Measurements from ENCODE around the gene STIMATE. TPM values are rescaled to one million over a fixed set of nuclear protein-coding genes. Genes with fewer than 3 reads are reported as not detected.

STIMATE gene
- total RNA-seq, 1 experiment from 2014 or later: 4.2 TPM

DNA sequence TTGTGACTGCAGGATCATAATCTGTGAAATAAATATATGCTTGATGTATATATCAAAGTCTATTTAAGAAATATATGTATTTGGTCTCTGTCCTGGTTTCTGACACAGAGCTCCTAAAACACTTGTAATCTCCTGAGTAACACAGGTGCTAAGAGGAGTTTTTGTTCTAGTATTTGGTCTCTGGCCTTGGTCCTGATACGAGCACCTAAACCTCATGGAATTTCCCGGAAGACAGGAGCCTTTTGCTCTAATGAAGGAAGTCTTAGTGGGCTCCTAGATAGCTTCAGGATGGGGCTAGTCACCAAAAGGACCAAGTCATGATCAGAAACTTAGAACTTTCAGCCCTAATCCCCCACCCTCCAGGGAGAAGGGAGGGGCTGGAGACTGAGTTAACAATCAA, 43.3 kb downstream of the STIMATE start:
- no peaks in the 10 kb centered on the region for H3K36me3 ChIP-seq
- no peaks in the 10 kb centered on the region for H3K9me3 ChIP-seq
- no peaks in the 10 kb centered on the region for H3K27me3 ChIP-seq
- no peak for DNase-seq
- H3K4me3 ChIP-seq: no peak overlapping the region

GRCh38 chr3:52852419-52852818, 44.9 kb downstream of the STIMATE start:
- Histone ChIP-seq H3K4me3 (no peak overlapping the region), H3K9me3 (no peaks in the 10 kb centered on the region), H3K36me3 (no peaks in the 10 kb centered on the region), H3K27me3 (no peaks in the 10 kb centered on the region)
- no peak for DNase-seq

GRCh38 chr3:52851348-52851747, 46.0 kb downstream of the STIMATE start:
- DNase-seq: peak; percentile 14
- no peaks in the 10 kb centered on the region for H3K36me3 ChIP-seq
- H3K9me3 ChIP-seq: no peaks in the 10 kb centered on the region
- no peak overlapping the region for H3K4me3 ChIP-seq
- no peaks in the 10 kb centered on the region for H3K27me3 ChIP-seq

- H3K9me3 ChIP-seq: no peaks in the 10 kb centered on the region
- no peaks in the 10 kb centered on the region for H3K27me3 ChIP-seq
- H3K4me3 ChIP-seq: no peak overlapping the region
- no peaks in the 10 kb centered on the region for H3K36me3 ChIP-seq
- DNase-seq: no peak
Observed at GRCh38 chr3:52849656-52850055, 47.7 kb downstream of the STIMATE start.

GRCh38 chr3:52848617-52849016, 48.7 kb downstream of the STIMATE start:
- peak; percentile 51 for DNase-seq
- Histone ChIP-seq H3K36me3 (no peaks in the 10 kb centered on the region), H3K9me3 (no peaks in the 10 kb centered on the region), H3K4me3 (no peak overlapping the region), H3K27me3 (no peaks in the 10 kb centered on the region)

GRCh38 chr3:52847726-52848125, 49.6 kb downstream of the STIMATE start:
- no peak for DNase-seq
- Histone ChIP-seq H3K27me3 (no peaks in the 10 kb centered on the region), H3K9me3 (no peaks in the 10 kb centered on the region), H3K4me3 (no peak overlapping the region), H3K36me3 (no peaks in the 10 kb centered on the region)

- Histone ChIP-seq H3K36me3 (no peaks in the 10 kb centered on the region), H3K4me3 (no peak overlapping the region), H3K9me3 (no peaks in the 10 kb centered on the region), H3K27me3 (no peaks in the 10 kb centered on the region)
- DNase-seq: no peak
Observed at GRCh38 chr3:52847241-52847640, 50.1 kb downstream of the STIMATE start.

GRCh38 chr3:52846432-52846965, 50.8 kb downstream of the STIMATE start:
- no peak for DNase-seq
- Histone ChIP-seq H3K9me3 (no peaks in the 10 kb centered on the region), H3K4me3 (no peak overlapping the region), H3K27me3 (no peaks in the 10 kb centered on the region), H3K36me3 (no peaks in the 10 kb centered on the region)

- no peaks in the 10 kb centered on the region for H3K9me3 ChIP-seq
- no peaks in the 10 kb centered on the region for H3K36me3 ChIP-seq
- H3K4me3 ChIP-seq: no peak overlapping the region
- no peak for DNase-seq
- H3K27me3 ChIP-seq: no peaks in the 10 kb centered on the region
Observed at GRCh38 chr3:52845691-52846431, 51.5 kb downstream of the STIMATE start.

- H3K36me3 ChIP-seq: no peaks in the 10 kb centered on the region
- no peak overlapping the region for H3K4me3 ChIP-seq
- no peaks in the 10 kb centered on the region for H3K27me3 ChIP-seq
- H3K9me3 ChIP-seq: no peaks in the 10 kb centered on the region
- no peak for DNase-seq
Observed at GRCh38 chr3:52845157-52845556, 52.2 kb downstream of the STIMATE start.

DNA sequence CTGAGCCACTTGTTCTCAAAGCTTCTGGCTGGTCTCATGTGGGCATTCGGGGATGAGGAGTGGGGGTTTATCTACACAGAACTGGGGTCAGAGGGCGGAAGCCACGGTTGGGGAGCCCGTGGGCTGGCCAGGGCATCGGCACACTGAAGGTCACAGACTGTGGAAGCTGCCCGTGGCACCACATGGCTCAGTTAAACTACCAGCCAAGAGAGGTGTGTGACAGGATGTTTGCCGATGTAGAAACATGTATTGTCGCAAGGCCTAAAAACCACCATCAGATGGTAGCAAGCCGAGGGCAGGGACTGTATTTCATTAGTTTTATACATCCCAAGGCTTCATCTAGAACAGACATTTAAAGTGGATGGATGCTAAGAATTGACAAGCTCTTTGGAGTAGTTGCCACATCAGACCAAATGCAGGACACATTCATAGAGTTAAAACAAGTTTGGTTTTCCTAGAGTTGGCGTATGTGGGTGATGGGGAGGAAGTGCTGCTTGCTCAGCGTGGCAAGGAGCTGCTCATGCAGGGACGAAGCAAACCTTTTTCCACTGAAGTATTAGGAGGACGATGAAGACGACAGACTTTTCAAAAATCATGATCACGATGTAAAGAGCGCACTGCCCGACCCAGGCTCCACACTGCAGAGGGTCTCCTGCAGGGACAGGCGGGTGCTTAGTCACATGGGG, 52.9 kb downstream of the STIMATE start:
- Histone ChIP-seq H3K36me3 (no peaks in the 10 kb centered on the region), H3K4me3 (no peak overlapping the region), H3K27me3 (no peaks in the 10 kb centered on the region), H3K9me3 (no peaks in the 10 kb centered on the region)
- DNase-seq: no peak

DNA sequence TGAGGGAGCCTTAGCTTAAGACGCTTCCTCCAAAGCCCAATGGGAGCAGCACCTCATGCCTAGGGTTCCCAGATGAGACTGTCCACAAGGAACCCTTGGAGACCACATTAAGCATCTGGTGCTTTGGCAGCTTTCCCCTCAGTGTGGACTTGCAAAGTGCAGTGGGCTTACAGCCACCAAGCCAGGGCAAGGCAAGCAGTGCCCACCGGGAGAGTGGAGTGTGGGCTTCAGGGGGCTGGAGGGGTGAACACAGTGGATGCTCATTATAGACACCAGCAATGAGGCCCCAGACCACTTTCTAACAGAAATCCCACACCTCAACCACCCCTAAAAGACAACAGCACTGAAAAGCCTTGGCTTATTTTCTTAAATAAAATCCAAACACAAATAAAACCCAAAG, 53.5 kb downstream of the STIMATE start:
- DNase-seq: no peak
- H3K27me3 ChIP-seq: no peaks in the 10 kb centered on the region
- no peak overlapping the region for H3K4me3 ChIP-seq
- no peaks in the 10 kb centered on the region for H3K9me3 ChIP-seq
- no peaks in the 10 kb centered on the region for H3K36me3 ChIP-seq

DNA sequence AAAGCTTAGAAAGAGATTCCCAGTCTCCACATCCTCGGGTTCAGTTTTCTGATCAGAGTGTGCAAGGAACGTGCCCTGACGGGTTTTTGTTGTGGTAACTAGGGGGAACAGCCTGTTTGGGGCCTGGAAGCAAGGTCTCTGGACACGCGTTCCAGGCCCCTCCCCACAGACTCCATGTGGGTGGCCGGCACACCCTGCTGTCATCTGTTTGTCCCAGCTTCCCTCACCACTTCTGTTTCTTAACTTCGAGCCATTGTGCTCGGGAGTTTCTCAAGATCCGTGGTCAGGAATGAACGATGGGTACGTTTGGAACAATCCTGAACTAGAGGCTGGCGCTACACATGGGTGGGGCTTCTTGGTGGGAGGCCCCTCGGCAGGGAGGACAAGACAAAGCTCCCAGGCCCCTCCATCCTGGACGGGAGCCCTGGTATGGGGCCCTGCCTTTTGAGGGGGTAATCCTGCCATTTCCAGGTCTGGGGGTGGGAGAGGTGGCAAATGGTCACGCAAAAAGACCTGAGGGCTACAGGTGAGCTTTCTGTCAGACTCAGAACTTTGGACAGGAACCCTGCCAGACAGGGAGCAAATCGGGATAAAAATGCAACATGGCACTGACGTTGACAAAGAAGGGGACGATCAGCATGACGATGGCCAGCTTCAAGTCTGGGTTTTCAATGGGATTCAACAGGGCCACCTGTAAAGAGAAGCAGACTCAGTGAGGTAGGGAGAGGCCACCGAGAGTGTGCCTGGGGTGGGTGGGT, 54.1 kb downstream of the STIMATE start:
- DNase-seq: no peak
- H3K4me3 ChIP-seq: no peak overlapping the region

GRCh38 chr3:52842424-52842823, 54.9 kb downstream of the STIMATE start:
- Histone ChIP-seq H3K36me3 (no peaks in the 10 kb centered on the region), H3K9me3 (no peaks in the 10 kb centered on the region), H3K4me3 (no peak overlapping the region), H3K27me3 (no peaks in the 10 kb centered on the region)
- DNase-seq: no peak

More for the DNA sequence above, 54.1 kb downstream of the STIMATE start:
- Histone ChIP-seq H3K9me3 (no peaks in the 10 kb centered on the region), H3K27me3 (no peaks in the 10 kb centered on the region), H3K36me3 (no peaks in the 10 kb centered on the region)

DNA sequence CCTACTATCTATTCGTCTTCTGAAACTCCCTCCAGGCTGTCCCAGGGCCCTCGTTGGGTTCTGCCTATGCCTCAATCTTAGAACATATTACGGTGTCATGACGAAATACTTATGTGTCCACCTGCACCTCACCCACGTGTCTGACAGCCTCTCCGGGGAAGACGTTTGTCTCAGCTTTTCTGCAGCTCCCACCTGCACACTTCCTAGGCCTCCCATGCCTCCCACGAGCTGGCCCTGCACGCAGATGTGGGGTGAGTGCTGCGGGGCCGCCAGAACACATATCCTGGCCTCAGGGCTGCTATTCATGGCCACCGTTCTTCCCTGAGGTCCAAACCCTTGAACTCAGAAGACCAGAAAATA, 55.4 kb downstream of the STIMATE start:
- no peak overlapping the region for H3K4me3 ChIP-seq
- H3K9me3 ChIP-seq: no peaks in the 10 kb centered on the region
- DNase-seq: no peak
- no peaks in the 10 kb centered on the region for H3K36me3 ChIP-seq
- no peaks in the 10 kb centered on the region for H3K27me3 ChIP-seq

DNA sequence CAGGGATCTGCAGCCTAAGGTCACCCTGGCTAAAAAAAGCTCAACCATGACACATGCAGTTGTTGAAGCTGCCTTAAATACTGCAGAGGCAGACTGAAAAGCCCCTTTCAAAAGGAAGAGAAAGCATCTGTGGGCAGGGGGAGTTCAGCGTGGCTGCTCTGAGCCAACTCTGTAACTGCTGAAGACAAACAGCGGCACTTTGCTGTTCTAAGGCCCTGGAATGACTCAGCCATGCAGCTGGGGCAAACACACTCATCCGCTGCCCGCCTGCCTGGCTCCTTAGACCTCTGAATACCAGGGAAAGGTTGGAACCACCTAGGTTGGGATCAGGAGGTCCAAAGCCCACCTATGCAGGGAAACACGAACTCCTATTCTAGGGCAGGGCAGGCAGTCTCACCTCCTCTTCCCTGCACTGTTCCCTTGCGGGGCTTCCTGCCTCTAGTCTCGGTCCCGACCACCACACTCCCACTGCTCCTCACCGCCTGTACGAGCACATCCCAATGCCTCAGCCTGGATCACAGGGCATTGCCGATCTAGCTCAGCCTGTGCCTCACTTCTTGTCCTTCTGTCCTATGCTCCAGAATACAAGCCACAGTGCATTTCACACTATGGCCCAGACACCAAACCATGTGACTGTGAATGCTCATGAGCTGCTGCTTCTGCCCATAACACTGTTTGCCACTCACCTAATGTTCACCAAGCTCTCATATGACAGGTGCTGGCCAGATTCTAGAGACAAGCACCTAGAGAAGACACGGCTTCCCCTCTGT, 56.0 kb downstream of the STIMATE start:
- Histone ChIP-seq H3K36me3 (no peaks in the 10 kb centered on the region), H3K27me3 (no peaks in the 10 kb centered on the region), H3K9me3 (no peaks in the 10 kb centered on the region), H3K4me3 (no peak overlapping the region)
- DNase-seq: no peak
